H9 (cell line): ENCODE results near the gene ARPC1A. TPM values are rescaled to one million over a fixed set of nuclear protein-coding genes. Genes with fewer than 3 reads are reported as not detected.

Source experiments
- DNase-seq: peaks from one replicate; pipeline ENCODE4 v3.0.0-alpha.2; 2017
- H2AFZ ChIP-seq: one replicate; pipeline ENCODE4 v1.6.1; 2013; ENCODE audit warnings: mild to moderate bottlenecking, low read length, control low read depth, moderate library complexity
- H2AK5ac ChIP-seq: 2 replicates; pipeline ENCODE4 v1.6.1; 2013; ENCODE audit warnings: low read length, control low read depth, mixed read lengths; ENCODE audit not compliant: insufficient read length
- H2BK120ac ChIP-seq: one replicate; pipeline ENCODE4 v1.6.1; 2013; ENCODE audit warnings: low read depth, mild to moderate bottlenecking, low read length, control low read depth, inconsistent platforms; ENCODE audit not compliant: poor library complexity, severe bottlenecking
- H2BK12ac ChIP-seq: 2 replicates; pipeline ENCODE4 v1.6.1; 2013; ENCODE audit warnings: low read length, control low read depth, mixed read lengths, low read depth; ENCODE audit not compliant: insufficient read length
- H2BK15ac ChIP-seq: 2 replicates; pipeline ENCODE4 v1.6.1; 2013; ENCODE audit warnings: low read depth, low read length, control low read depth
- H2BK20ac ChIP-seq: one replicate; pipeline ENCODE4 v1.6.1; 2013; ENCODE audit warnings: low read depth, mild to moderate bottlenecking, low read length, control low read depth, inconsistent platforms; ENCODE audit not compliant: poor library complexity, severe bottlenecking
- H2BK5ac ChIP-seq: 2 replicates; pipeline ENCODE4 v1.6.1; 2013; ENCODE audit warnings: low read length, control low read depth, mixed read lengths; ENCODE audit not compliant: insufficient read length
- H3K14ac ChIP-seq: 2 replicates; pipeline ENCODE4 v1.6.1; 2013; ENCODE audit warnings: low read length, control low read depth; ENCODE audit not compliant: insufficient read depth
- H3K18ac ChIP-seq: 2 replicates; pipeline ENCODE4 v1.6.1; 2013; ENCODE audit warnings: low read depth, mild to moderate bottlenecking, mixed read lengths, low read length, control low read depth; ENCODE audit not compliant: insufficient read length
- H3K23ac ChIP-seq: 2 replicates; pipeline ENCODE4 v1.6.1; 2013; ENCODE audit warnings: low read length, control low read depth, mixed read lengths, low read depth; ENCODE audit not compliant: insufficient read length
- H3K23me2 ChIP-seq: 2 replicates; pipeline ENCODE4 v1.6.1; 2013; ENCODE audit warnings: low read depth, mild to moderate bottlenecking, mixed read lengths, low read length, control low read depth; ENCODE audit not compliant: insufficient read length, poor library complexity, severe bottlenecking
- H3K27ac ChIP-seq: 2 replicates; pipeline ENCODE4 v1.5.1; 2013; ENCODE audit warnings: low read length, control low read depth, mixed read lengths, low read depth; ENCODE audit not compliant: insufficient read length
- H3K27me3 ChIP-seq: 2 replicates; pipeline ENCODE4 v1.6.1; 2013; ENCODE audit warnings: low read length, control low read depth, inconsistent platforms; ENCODE audit not compliant: insufficient read depth
- H3K4ac ChIP-seq: 2 replicates; pipeline ENCODE4 v1.6.1; 2013; ENCODE audit warnings: low read depth, mild to moderate bottlenecking, control low read depth, inconsistent platforms, low read length, moderate library complexity
- H3K4me1 ChIP-seq: 2 replicates; pipeline ENCODE4 v1.6.1; 2013; ENCODE audit warnings: low read length, control low read depth, inconsistent platforms; ENCODE audit not compliant: insufficient read depth
- H3K4me2 ChIP-seq: 2 replicates; pipeline ENCODE4 v1.6.1; 2013; ENCODE audit warnings: low read length, control low read depth, mixed read lengths; ENCODE audit not compliant: insufficient read length, insufficient read depth
- H3K56ac ChIP-seq: 2 replicates; pipeline ENCODE4 v1.6.1; 2013; ENCODE audit warnings: low read depth, mild to moderate bottlenecking, mixed read lengths, low read length, control low read depth; ENCODE audit not compliant: insufficient read length
- H3K79me1 ChIP-seq: 2 replicates; pipeline ENCODE4 v1.6.1; 2013; ENCODE audit warnings: low read depth, mild to moderate bottlenecking, moderate library complexity, low read length, control low read depth, inconsistent platforms; ENCODE audit not compliant: insufficient read depth, poor library complexity, severe bottlenecking
- H3K79me2 ChIP-seq: 2 replicates; pipeline ENCODE4 v1.6.1; 2013; ENCODE audit warnings: low read length, control low read depth, inconsistent platforms; ENCODE audit not compliant: insufficient read depth
- H3K9ac ChIP-seq: 2 replicates; pipeline ENCODE4 v1.6.1; 2013; ENCODE audit warnings: low read length, control low read depth, mixed read lengths; ENCODE audit not compliant: insufficient read length; ENCODE audit errors: extremely low read depth
- H3K9me3 ChIP-seq: one replicate; pipeline ENCODE4 v1.6.1; 2013; ENCODE audit warnings: low read depth, low read length, inconsistent platforms; ENCODE audit not compliant: control insufficient read depth
- H3T11ph ChIP-seq: one replicate; pipeline ENCODE4 v1.6.1; 2013; ENCODE audit warnings: mild to moderate bottlenecking, low read length, control low read depth, inconsistent platforms
- H4K20me1 ChIP-seq: one replicate; pipeline ENCODE4 v1.6.1; 2013; ENCODE audit not compliant: control insufficient read depth, insufficient read length, insufficient read depth
- H4K5ac ChIP-seq: 2 replicates; pipeline ENCODE4 v1.6.1; 2013; ENCODE audit warnings: low read depth, mild to moderate bottlenecking, mixed read lengths, low read length, control low read depth; ENCODE audit not compliant: insufficient read length
- H4K8ac ChIP-seq: replicated peaks from 2 replicates; pipeline ENCODE4 v1.6.1; 2013; ENCODE audit warnings: low read length, control low read depth, mixed read lengths, low read depth; ENCODE audit not compliant: insufficient read length
- H4K91ac ChIP-seq: 2 replicates; pipeline ENCODE4 v1.6.1; 2013; ENCODE audit warnings: low read depth, mild to moderate bottlenecking, moderate library complexity, mixed read lengths, low read length, control low read depth; ENCODE audit not compliant: insufficient read length
- H3K27ac Mint-ChIP-seq, 3 experiments: 2 replicates in 2 of 3; 3 replicates in 1 of 3; pipeline ENCODE4 v1.8.0; 2020 to 2021; ENCODE audit warnings: mixed read lengths in 3 of 3, mild to moderate bottlenecking in 1 of 3, moderate library complexity in 1 of 3
- H3K27me3 Mint-ChIP-seq: 2 replicates; pipeline ENCODE4 v1.8.0; 2021; ENCODE audit warnings: low read depth, mild to moderate bottlenecking, moderate library complexity, mixed read lengths
- H3K36me3 Mint-ChIP-seq, 3 experiments: 2 replicates in 2 of 3; 3 replicates in 1 of 3; pipeline ENCODE4 v1.8.0; 2020 to 2021; ENCODE audit warnings: low read depth in 3 of 3, mixed read lengths in 3 of 3; ENCODE audit not compliant: insufficient read depth in 1 of 3
- H3K4me1 Mint-ChIP-seq, 2 experiments: 2 replicates each; pipeline ENCODE4 v1.8.0; 2020; ENCODE audit warnings: mixed read lengths in 2 of 2
- H3K4me3 Mint-ChIP-seq, 2 experiments: 2 replicates in 1 of 2; 3 replicates in 1 of 2; pipeline ENCODE4 v1.8.0; 2020 to 2021; ENCODE audit warnings: mild to moderate bottlenecking in 2 of 2, mixed read lengths in 2 of 2, moderate library complexity in 1 of 2
- H3K9me3 Mint-ChIP-seq, 2 experiments: 2 replicates in 1 of 2; 3 replicates in 1 of 2; pipeline ENCODE4 v1.8.0; 2020; ENCODE audit warnings: mild to moderate bottlenecking in 2 of 2, mixed read lengths in 2 of 2, moderate library complexity in 1 of 2
- WGBS: extraction: QIAGEN DNeasy Blood & Tissue Kit; methylation state at CpG from one replicate; pipeline ENCODE4 v1.1.7; 2013; ENCODE audit warnings: missing lambda C conversion rate, low lambda C conversion rate, mixed read lengths; ENCODE audit not compliant: insufficient read length; ENCODE audit errors: extremely low coverage; 5-methylcytosine and 5-hydroxymethylcytosine counted together
- total RNA-seq: library from RNA; stranded (reverse); gene quantifications from 2 replicates; pipeline ENCODE4 v1.2.1, GENCODE V29; 2021
- TF ChIP-seq, protein P1 (sequence below): fragments of 200-600 bp; sonication (generic); conservative IDR thresholded peaks from 3 replicates; pipeline ENCODE4 v1.8.0; 2021; ENCODE audit warnings: antibody characterized with exemption, mild to moderate bottlenecking

The ARPC1A gene
- total RNA-seq, 1 experiment from 2014 or later = 169 TPM

DNA sequence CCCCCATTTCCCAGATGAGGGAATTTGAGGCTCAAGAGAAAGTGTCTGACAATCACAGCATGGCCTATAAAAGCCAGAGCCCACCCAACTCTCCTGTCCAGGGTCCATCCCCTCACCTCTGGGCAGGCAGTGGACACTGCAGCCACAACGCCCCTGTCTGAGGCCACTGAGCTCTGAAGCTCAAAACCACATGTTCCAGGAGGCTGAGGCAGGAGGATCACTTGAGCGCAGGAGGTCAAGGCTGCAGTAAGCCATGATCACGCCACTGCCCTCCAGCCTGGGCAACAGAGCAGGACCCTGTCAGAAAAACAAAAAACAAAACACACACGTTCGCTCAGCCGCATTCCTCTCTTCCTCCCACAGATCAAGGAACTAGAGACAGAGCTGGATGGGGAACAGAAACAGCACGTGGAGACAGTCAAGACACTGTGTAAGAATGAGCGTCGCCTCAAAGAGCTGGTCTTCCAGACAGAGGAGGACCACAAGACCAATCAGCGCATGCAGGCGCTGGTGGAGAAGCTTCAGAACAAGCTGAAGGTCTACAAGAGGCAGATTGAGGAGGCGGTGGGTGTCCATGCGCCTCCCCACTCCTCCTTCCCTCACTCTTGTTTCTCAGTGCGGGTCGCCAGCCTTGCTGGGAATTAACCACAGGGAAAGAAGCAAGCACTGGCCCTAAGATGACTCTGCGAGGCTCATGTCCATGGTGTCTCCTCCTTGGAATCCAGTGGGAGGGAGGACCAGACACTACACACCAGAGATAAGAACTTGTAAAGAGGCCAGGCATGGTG, 20.0 kb upstream of the ARPC1A start:
- H3K4ac ChIP-seq = no peak overlapping the region
- H3K27me3 ChIP-seq = no peaks in the 10 kb centered on the region
- H2AK5ac ChIP-seq = no peak overlapping the region
- no peak overlapping the region for H3K56ac ChIP-seq
- H3K4me1 Mint-ChIP-seq = no peaks in the 10 kb centered on the region
- no peaks in the 10 kb centered on the region for H3K9me3 ChIP-seq
- H3K18ac ChIP-seq = no peak overlapping the region
- peak overlapping the region in 1 of 3 experiments; percentile 49; a peak in 1 of 7 replicates for H3K27ac Mint-ChIP-seq
- TF ChIP-seq, protein P1, sequence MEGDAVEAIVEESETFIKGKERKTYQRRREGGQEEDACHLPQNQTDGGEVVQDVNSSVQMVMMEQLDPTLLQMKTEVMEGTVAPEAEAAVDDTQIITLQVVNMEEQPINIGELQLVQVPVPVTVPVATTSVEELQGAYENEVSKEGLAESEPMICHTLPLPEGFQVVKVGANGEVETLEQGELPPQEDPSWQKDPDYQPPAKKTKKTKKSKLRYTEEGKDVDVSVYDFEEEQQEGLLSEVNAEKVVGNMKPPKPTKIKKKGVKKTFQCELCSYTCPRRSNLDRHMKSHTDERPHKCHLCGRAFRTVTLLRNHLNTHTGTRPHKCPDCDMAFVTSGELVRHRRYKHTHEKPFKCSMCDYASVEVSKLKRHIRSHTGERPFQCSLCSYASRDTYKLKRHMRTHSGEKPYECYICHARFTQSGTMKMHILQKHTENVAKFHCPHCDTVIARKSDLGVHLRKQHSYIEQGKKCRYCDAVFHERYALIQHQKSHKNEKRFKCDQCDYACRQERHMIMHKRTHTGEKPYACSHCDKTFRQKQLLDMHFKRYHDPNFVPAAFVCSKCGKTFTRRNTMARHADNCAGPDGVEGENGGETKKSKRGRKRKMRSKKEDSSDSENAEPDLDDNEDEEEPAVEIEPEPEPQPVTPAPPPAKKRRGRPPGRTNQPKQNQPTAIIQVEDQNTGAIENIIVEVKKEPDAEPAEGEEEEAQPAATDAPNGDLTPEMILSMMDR = no peak
- no peak overlapping the region for H4K5ac ChIP-seq
- H3K4me3 Mint-ChIP-seq = no peak overlapping the region
- peaks cover 0 to 8% (median 3%) of the 10 kb centered on the region in 3 experiments; a peak in 3 of 7 replicates for H3K36me3 Mint-ChIP-seq
- no peak overlapping the region for H2BK12ac ChIP-seq
- H3K4me2 ChIP-seq = no peak overlapping the region
- H3K9ac ChIP-seq = no peak overlapping the region
- no peak overlapping the region for H3K23ac ChIP-seq
- peaks cover 4 to 5% of the 10 kb centered on the region in 2 experiments; a peak in 4 of 5 replicates for H3K9me3 Mint-ChIP-seq
- H2BK5ac ChIP-seq = no peak overlapping the region
- no CpG with 5 or more reads among the region's 16 CpGs for WGBS
- H3K79me2 ChIP-seq = no peaks in the 10 kb centered on the region
- H4K8ac ChIP-seq = no peak overlapping the region
- H4K91ac ChIP-seq = no peak overlapping the region
- H2BK20ac ChIP-seq = no peak overlapping the region
- peaks cover 1% of the 10 kb centered on the region for H3K27me3 Mint-ChIP-seq
- H4K20me1 ChIP-seq = no peaks in the 10 kb centered on the region
- H3K4me1 ChIP-seq = no peaks in the 10 kb centered on the region
- H2BK120ac ChIP-seq = no peak overlapping the region
- H3K79me1 ChIP-seq = no peaks in the 10 kb centered on the region
- H3K27ac ChIP-seq = no peak overlapping the region
- no peak overlapping the region for H2BK15ac ChIP-seq
- H3T11ph ChIP-seq = no peak overlapping the region
- peak overlapping the region; percentile 59; the same call in 1 of the 2 replicates for H3K14ac ChIP-seq
- peaks cover 4% of the 10 kb centered on the region for H3K23me2 ChIP-seq
- no peak overlapping the region for H2AFZ ChIP-seq
- no peak for DNase-seq
